GM21390 (cell line): ENCODE data around the gene RNU1-3.
"Not testable (repeated sequence)": the region's sequence is repeated elsewhere in the genome, so short reads cannot be mapped to it uniquely, and the experiment has no call there.

Source experiments
- ATAC-seq: cut with Tn5 transposase; IDR thresholded peaks from one replicate; pipeline ENCODE4 v1.9.1; 2021; ENCODE audit not compliant: unreplicated experiment

Gene RNU1-3

DNA sequence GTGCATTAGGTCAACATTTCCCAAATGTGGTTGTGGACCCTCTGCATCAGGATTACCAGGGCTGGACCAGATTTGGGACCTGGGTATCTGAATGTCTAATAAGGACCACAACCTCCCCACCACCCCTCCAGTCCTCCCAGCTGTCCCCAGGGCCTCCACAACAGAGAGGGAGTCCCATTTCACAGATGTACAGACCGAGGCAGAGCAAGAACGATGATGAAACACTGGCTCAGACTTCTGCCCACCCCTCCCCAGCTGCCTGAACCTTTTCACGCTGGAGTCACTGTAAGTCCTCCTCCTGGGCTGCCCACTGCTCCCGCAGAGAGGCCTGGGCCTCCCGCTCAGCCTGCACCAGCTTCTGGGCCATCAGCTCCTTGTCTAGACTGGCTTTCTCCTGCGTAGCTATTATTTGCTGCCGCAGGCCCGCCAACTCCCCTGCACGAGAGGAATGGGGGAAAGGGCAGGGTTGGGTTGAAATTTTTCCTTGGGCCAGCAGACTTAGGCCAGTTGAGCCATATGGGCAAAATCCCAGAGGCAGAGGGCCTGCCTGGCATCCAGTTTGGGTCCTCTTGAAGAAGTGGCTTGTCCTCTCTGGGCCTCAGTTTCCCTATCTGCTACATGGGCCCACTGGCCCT is 45.0 kb downstream of the RNU1-3 start:
- ATAC-seq: not testable (repeated sequence)

DNA sequence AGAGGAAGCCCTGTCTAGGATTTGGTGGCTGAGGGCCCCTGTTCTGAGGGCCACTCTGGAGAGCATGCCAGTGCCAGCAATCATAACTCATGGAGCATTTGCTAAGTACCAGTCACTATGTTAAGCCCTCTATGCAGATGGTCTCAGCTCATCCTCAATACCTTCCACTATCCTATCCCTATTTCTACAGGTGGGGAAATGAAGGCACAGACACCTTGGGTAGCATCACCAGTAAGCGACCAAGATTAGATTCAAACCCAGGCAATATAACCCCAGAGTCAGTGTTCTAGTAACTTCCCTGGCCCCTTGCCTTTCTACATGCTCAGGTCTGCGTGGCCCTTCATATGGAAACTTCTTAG is 45.5 kb downstream of the RNU1-3 start:
- no peak for ATAC-seq

DNA sequence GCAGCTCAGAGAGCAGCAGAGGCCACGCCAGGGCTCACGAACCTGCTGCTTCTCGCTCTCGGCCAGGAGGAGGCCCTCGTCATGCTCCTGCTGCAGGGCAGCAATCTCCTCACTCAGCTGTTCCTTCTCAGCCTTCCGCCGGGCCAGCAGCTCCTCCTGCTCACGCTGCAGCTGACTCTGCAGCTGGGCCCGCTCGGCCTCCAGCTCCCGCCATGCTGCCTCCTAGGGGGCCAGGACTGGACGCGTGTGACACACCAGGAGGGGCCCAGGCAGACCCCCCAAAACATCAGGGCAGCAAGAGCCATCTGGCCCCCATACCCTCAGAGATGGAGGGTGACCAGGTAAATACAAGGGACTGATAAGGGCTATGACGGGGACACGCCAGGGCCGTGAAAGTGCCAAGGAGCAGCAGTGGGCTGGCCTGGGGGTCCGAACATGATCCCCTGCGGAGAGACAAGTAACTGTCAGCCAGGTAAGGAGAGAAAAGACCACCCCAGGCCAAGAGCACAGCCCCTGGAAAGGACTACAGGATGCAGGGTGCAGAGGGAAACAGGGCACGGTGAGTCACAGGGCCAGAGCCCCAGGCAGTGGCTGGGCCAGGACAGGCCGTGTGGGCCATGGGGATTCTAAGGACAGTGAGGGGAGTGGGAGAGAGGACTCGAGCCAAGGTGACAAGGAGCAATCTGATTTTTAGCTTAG is 46.8 kb downstream of the RNU1-3 start:
- not testable (repeated sequence) for ATAC-seq

DNA sequence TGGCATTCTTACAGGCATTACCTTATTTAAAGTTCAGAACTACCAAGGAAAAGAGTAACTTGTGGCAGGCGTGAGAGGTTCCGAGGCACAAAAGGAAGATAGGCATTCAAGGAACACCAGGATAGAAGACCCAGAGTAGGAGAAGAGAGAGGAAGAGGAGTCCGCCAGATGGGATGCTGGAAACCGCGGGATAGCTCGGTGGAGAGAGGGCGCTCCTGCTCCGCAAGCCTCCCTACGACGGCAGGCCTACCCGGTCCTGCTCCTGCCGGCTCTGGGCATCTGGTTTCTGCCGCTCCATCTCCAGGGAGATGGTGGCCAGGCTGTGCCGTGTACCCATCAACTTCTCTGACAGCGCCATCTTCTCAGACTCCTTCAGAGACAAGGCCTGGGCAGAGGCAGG is 48.0 kb downstream of the RNU1-3 start:
- no peak for ATAC-seq

DNA sequence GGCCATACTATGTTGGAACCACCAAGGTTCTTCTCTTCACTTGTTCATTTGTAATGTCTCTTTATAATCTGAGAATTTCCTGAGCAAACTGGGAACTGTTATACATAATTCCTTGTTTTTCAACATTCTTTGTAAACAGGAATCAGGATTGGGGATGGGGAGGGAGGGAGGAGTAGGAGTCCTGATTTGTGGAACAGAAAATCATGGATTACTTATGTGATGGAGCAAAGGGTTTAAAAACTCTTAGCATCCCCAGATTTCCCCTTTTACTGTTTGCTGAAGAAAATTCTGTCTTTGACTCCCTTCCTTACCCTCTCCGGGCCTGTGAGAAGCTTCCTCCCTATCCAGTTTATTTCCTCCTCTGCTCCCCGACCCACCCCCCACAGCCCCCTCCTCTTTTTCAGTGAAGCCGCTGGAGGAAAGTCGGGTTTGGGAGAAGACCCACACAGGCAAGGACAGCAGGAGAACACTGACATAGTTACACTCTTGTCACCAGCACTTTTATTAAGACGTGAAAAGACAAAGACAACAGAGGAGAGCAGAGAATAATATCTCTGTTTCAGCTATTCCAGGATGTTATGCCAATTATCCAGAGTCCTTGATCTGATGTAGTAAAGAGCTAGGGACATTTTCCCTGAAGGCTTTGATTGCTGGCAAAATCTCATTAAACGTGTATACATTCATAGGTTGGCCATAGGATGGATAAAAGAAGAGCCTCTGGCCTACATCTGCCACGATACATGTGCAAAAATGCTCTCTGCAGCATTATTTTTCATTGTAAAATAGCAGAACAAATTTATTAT is 48.8 kb downstream of the RNU1-3 start:
- ATAC-seq: no peak

DNA sequence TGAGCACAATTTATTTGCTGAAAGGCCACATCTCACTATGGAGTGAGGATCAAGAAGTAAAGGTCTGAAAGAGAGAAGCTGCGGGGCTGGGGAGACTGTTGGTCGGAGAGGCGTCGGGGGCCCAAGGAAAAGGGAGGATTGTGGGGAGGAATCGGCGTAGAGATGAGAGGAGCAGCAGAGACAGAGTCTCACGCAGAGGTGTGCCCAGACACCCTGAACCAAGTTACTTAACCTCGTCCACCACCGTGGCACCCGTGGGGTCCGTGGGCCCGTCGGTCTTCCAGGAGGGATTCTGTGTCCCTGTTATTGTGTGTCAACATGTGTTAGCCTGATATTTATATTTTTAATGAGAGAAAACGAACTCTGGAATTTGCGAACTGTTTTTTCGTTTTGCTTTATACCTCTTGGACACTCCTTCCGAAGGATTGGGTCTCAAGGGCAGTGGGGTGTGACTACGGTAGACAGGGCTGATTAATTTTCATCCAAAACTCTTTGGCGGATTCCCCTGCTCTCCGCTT is 49.6 kb downstream of the RNU1-3 start:
- no peak for ATAC-seq
